Subcutaneous adipose tissue (tissue), 4 donors: Measurements from ENCODE around the gene LSP1. TPM values are rescaled to one million over a fixed set of nuclear protein-coding genes. Genes with fewer than 3 reads are reported as not detected.

Experiments
- small RNA-seq: library from RNA; depleted of rRNA; stranded (forward); fragments of <200 nt; gene quantifications from one replicate; pipeline ENCODE3, GENCODE V24; 2016
- total RNA-seq, 4 donors: library from RNA; depleted of rRNA; stranded (reverse); fragments of >200 nt; gene quantifications; one replicate each; pipeline ENCODE4 v1.1.0, GENCODE V29; 2016

The LSP1 gene
- total RNA-seq, 4 donors from 2014 or later, result 15.8 to 196 (median 73.4) TPM

Small RNA genes within 50 kb of the gene (small RNA-seq; reads per million reads assigned to genes)
- gene AC051649.1 (not detected), gene MIR4298 (not detected)

Other genes with a start within 250 kb of the LSP1 start
- gene KRTAP5-3, start 244.6 kb upstream of the LSP1 start, total RNA-seq, result not detected
- gene KRTAP5-4, start 230.9 kb upstream of the LSP1 start, total RNA-seq, result not detected
- not detected for gene KRTAP5-5, start 223.3 kb upstream of the LSP1 start, total RNA-seq
- not detected for gene KRTAP5-6, start 155.9 kb upstream of the LSP1 start, total RNA-seq
- gene IFITM10, start 102.5 kb upstream of the LSP1 start, total RNA-seq, result 1 to 10 TPM in 3 of 4 donors, not detected in 1; 1.1 to 2.4 (median 1.3) TPM
- gene CTSD, start 89.2 kb upstream of the LSP1 start, total RNA-seq, result 1,000 to 10,000 TPM in 1 of 4 donors, 100 to 1,000 TPM in 3; 387 to 1,776 (median 548) TPM
- not detected for gene SYT8, start 18.1 kb upstream of the LSP1 start, total RNA-seq
- gene TNNI2, start 14.1 kb upstream of the LSP1 start, total RNA-seq, result 10 to 100 TPM in 1 of 4 donors, 1 to 10 TPM in 1, not detected in 2; 1.8 to 12.6 TPM
- not detected for gene PRR33, start 38.8 kb downstream of the LSP1 start, total RNA-seq
- 10 to 100 TPM in 2 of 4 donors, 1 to 10 TPM in 2; 7.7 to 29.0 (median 10.2) TPM for gene TNNT3, start 66.6 kb downstream of the LSP1 start, total RNA-seq
- 100 to 1,000 TPM; 113 to 142 (median 116) TPM for gene MRPL23, start 94.2 kb downstream of the LSP1 start, total RNA-seq
- gene H19, start 144.8 kb downstream of the LSP1 start, total RNA-seq, result 100 to 1,000 TPM in 3 of 4 donors, 10 to 100 TPM in 1; 47.1 to 338 (median 137) TPM